Measurements from ENCODE around the gene BANF1.

GRCh38 chr11:66008095-66008467, 5.8 kb downstream of the BANF1 start:
- TF ChIP-seq POLR2A (IDR thresholded peaks at IDR 0.05; ENCODE audit: low read length) (no peak), GATA1 (IDR thresholded peaks at IDR 0.05; ENCODE audit: low read depth, low read length) (no peak)

All from erythroblast (primary cell).